AG04450 (cell line): ENCODE data around the gene CLIC3. TPM values are rescaled to one million over a fixed set of nuclear protein-coding genes. Genes with fewer than 3 reads are reported as not detected.

ENCODE experiments used
- CTCF ChIA-PET: fragments of 300-600, 350-600 bp; formaldehyde crosslinking; extraction: SDS; loops from one replicate; lab custom pipeline; 2022; ENCODE audit warnings: antibody characterized with exemption, inconsistent platforms; lab: Charles Lee
- POLR2A ChIA-PET: fragments of 350-600 bp; formaldehyde crosslinking; extraction: SDS; loops from one replicate; lab custom pipeline; 2021; ENCODE audit warnings: antibody characterized with exemption, inconsistent platforms; lab: Yijun Ruan, JAX
- DNase-seq: peaks from one replicate; pipeline ENCODE4 v3.0.0-alpha.2; 2011; ENCODE audit warnings: low read depth, low spot score
- H3K27ac ChIP-seq: one replicate; pipeline ENCODE4 v1.5.1; 2012; ENCODE audit warnings: low read depth, low read length, control low read depth
- H3K27me3 ChIP-seq: one replicate; pipeline ENCODE4 v1.6.0; 2012; ENCODE audit warnings: low read length; ENCODE audit not compliant: control insufficient read depth, insufficient read depth
- H3K4me3 ChIP-seq: 2 replicates; pipeline ENCODE4 v1.5.1; 2011; ENCODE audit warnings: mild to moderate bottlenecking, low read depth, low read length, control low read depth
- H3K9me3 ChIP-seq: 2 replicates; pipeline ENCODE4 v1.5.1; 2012; ENCODE audit warnings: low read length; ENCODE audit not compliant: control insufficient read depth, insufficient read depth
- CTCF ChIP-seq: IDR thresholded peaks from 2 replicates; pipeline ENCODE4 v1.5.1; 2011; ENCODE audit warnings: low read depth, low read length, control low read depth, inconsistent platforms
- polyA plus RNA-seq: library from polyadenylated mRNA; depleted of rRNA; stranded (reverse); fragments of >200 nt; gene quantifications from 2 replicates; pipeline ENCODE4 v1.2.3, GENCODE V29; 2011

Gene CLIC3
- polyA plus RNA-seq, 1 experiment = 0.42 TPM

GRCh38 chr9:137019891-137020683 lies 23.7 kb upstream of the CLIC3 start:
- no peak for TF ChIP-seq CTCF
- Histone ChIP-seq H3K4me3 (no peak overlapping the region), H3K27ac (no peak overlapping the region), H3K27me3 (no peaks in the 10 kb centered on the region), H3K9me3 (peaks cover 41% of the 10 kb centered on the region)
- CTCF ChIA-PET = interaction anchor here (0.6 to 1.7 kb wide), 3 partner anchors 10 to 72 kb away, joined by 3 to 8 read pairs (median 3); no protein-coding TSS in a partner anchor
- DNase-seq = no peak
- POLR2A ChIA-PET = no interaction called here

GRCh38 chr9:137018761-137019559 lies 22.6 kb upstream of the CLIC3 start:
- no peak overlapping the region for H3K4me3 ChIP-seq
- H3K9me3 ChIP-seq = peaks cover 52% of the 10 kb centered on the region
- H3K27me3 ChIP-seq = no peaks in the 10 kb centered on the region
- no peak for TF ChIP-seq CTCF
- no peak overlapping the region for H3K27ac ChIP-seq
- no peak for DNase-seq
- POLR2A ChIA-PET = no interaction called here
- CTCF ChIA-PET = interaction anchor here (0.6 to 0.8 kb wide), 2 partner anchors 11 to 71 kb away, joined by 3 read pairs; no protein-coding TSS in a partner anchor

- Histone ChIP-seq H3K27me3 (no peaks in the 10 kb centered on the region), H3K4me3 (no peak overlapping the region), H3K9me3 (peaks cover 61% of the 10 kb centered on the region), H3K27ac (no peak overlapping the region)
- no peak for DNase-seq
- no peak for TF ChIP-seq CTCF
- ChIA-PET POLR2A (no interaction called here), CTCF (interaction anchor here (0.6 kb wide), 1 partner anchor 12 kb away, joined by 3 read pairs; no protein-coding TSS in a partner anchor)
These were observed 21.6 kb upstream of the CLIC3 start for GRCh38 chr9:137017791-137018497.

- Histone ChIP-seq H3K4me3 (no peak overlapping the region), H3K9me3 (peaks cover 61% of the 10 kb centered on the region), H3K27me3 (no peaks in the 10 kb centered on the region), H3K27ac (no peak overlapping the region)
- DNase-seq = no peak
- POLR2A ChIA-PET = no interaction called here
- no peak for TF ChIP-seq CTCF
- CTCF ChIA-PET = no interaction called here
These were observed 20.7 kb upstream of the CLIC3 start for GRCh38 chr9:137017071-137017470.
